H9 (cell line): ENCODE results near the gene MEDAG. TPM values are rescaled to one million over a fixed set of nuclear protein-coding genes. Genes with fewer than 3 reads are reported as not detected.

Source experiments
- DNase-seq: peaks from one replicate; pipeline ENCODE4 v3.0.0-alpha.2; 2017
- H2AFZ ChIP-seq: one replicate; pipeline ENCODE4 v1.6.1; 2013; ENCODE audit warnings: mild to moderate bottlenecking, low read length, control low read depth, moderate library complexity
- H2AK5ac ChIP-seq: 2 replicates; pipeline ENCODE4 v1.6.1; 2013; ENCODE audit warnings: low read length, control low read depth, mixed read lengths; ENCODE audit not compliant: insufficient read length
- H2BK120ac ChIP-seq: one replicate; pipeline ENCODE4 v1.6.1; 2013; ENCODE audit warnings: low read depth, mild to moderate bottlenecking, low read length, control low read depth, inconsistent platforms; ENCODE audit not compliant: poor library complexity, severe bottlenecking
- H2BK12ac ChIP-seq: 2 replicates; pipeline ENCODE4 v1.6.1; 2013; ENCODE audit warnings: low read length, control low read depth, mixed read lengths, low read depth; ENCODE audit not compliant: insufficient read length
- H2BK15ac ChIP-seq: 2 replicates; pipeline ENCODE4 v1.6.1; 2013; ENCODE audit warnings: low read depth, low read length, control low read depth
- H2BK20ac ChIP-seq: one replicate; pipeline ENCODE4 v1.6.1; 2013; ENCODE audit warnings: low read depth, mild to moderate bottlenecking, low read length, control low read depth, inconsistent platforms; ENCODE audit not compliant: poor library complexity, severe bottlenecking
- H2BK5ac ChIP-seq: 2 replicates; pipeline ENCODE4 v1.6.1; 2013; ENCODE audit warnings: low read length, control low read depth, mixed read lengths; ENCODE audit not compliant: insufficient read length
- H3K14ac ChIP-seq: 2 replicates; pipeline ENCODE4 v1.6.1; 2013; ENCODE audit warnings: low read length, control low read depth; ENCODE audit not compliant: insufficient read depth
- H3K18ac ChIP-seq: 2 replicates; pipeline ENCODE4 v1.6.1; 2013; ENCODE audit warnings: low read depth, mild to moderate bottlenecking, mixed read lengths, low read length, control low read depth; ENCODE audit not compliant: insufficient read length
- H3K23ac ChIP-seq: 2 replicates; pipeline ENCODE4 v1.6.1; 2013; ENCODE audit warnings: low read length, control low read depth, mixed read lengths, low read depth; ENCODE audit not compliant: insufficient read length
- H3K23me2 ChIP-seq: 2 replicates; pipeline ENCODE4 v1.6.1; 2013; ENCODE audit warnings: low read depth, mild to moderate bottlenecking, mixed read lengths, low read length, control low read depth; ENCODE audit not compliant: insufficient read length, poor library complexity, severe bottlenecking
- H3K27ac ChIP-seq: 2 replicates; pipeline ENCODE4 v1.5.1; 2013; ENCODE audit warnings: low read length, control low read depth, mixed read lengths, low read depth; ENCODE audit not compliant: insufficient read length
- H3K27me3 ChIP-seq: 2 replicates; pipeline ENCODE4 v1.6.1; 2013; ENCODE audit warnings: low read length, control low read depth, inconsistent platforms; ENCODE audit not compliant: insufficient read depth
- H3K4ac ChIP-seq: 2 replicates; pipeline ENCODE4 v1.6.1; 2013; ENCODE audit warnings: low read depth, mild to moderate bottlenecking, control low read depth, inconsistent platforms, low read length, moderate library complexity
- H3K4me1 ChIP-seq: 2 replicates; pipeline ENCODE4 v1.6.1; 2013; ENCODE audit warnings: low read length, control low read depth, inconsistent platforms; ENCODE audit not compliant: insufficient read depth
- H3K4me2 ChIP-seq: 2 replicates; pipeline ENCODE4 v1.6.1; 2013; ENCODE audit warnings: low read length, control low read depth, mixed read lengths; ENCODE audit not compliant: insufficient read length, insufficient read depth
- H3K56ac ChIP-seq: 2 replicates; pipeline ENCODE4 v1.6.1; 2013; ENCODE audit warnings: low read depth, mild to moderate bottlenecking, mixed read lengths, low read length, control low read depth; ENCODE audit not compliant: insufficient read length
- H3K79me1 ChIP-seq: 2 replicates; pipeline ENCODE4 v1.6.1; 2013; ENCODE audit warnings: low read depth, mild to moderate bottlenecking, moderate library complexity, low read length, control low read depth, inconsistent platforms; ENCODE audit not compliant: insufficient read depth, poor library complexity, severe bottlenecking
- H3K79me2 ChIP-seq: 2 replicates; pipeline ENCODE4 v1.6.1; 2013; ENCODE audit warnings: low read length, control low read depth, inconsistent platforms; ENCODE audit not compliant: insufficient read depth
- H3K9ac ChIP-seq: 2 replicates; pipeline ENCODE4 v1.6.1; 2013; ENCODE audit warnings: low read length, control low read depth, mixed read lengths; ENCODE audit not compliant: insufficient read length; ENCODE audit errors: extremely low read depth
- H3K9me3 ChIP-seq: one replicate; pipeline ENCODE4 v1.6.1; 2013; ENCODE audit warnings: low read depth, low read length, inconsistent platforms; ENCODE audit not compliant: control insufficient read depth
- H3T11ph ChIP-seq: one replicate; pipeline ENCODE4 v1.6.1; 2013; ENCODE audit warnings: mild to moderate bottlenecking, low read length, control low read depth, inconsistent platforms
- H4K20me1 ChIP-seq: one replicate; pipeline ENCODE4 v1.6.1; 2013; ENCODE audit not compliant: control insufficient read depth, insufficient read length, insufficient read depth
- H4K5ac ChIP-seq: 2 replicates; pipeline ENCODE4 v1.6.1; 2013; ENCODE audit warnings: low read depth, mild to moderate bottlenecking, mixed read lengths, low read length, control low read depth; ENCODE audit not compliant: insufficient read length
- H4K8ac ChIP-seq: replicated peaks from 2 replicates; pipeline ENCODE4 v1.6.1; 2013; ENCODE audit warnings: low read length, control low read depth, mixed read lengths, low read depth; ENCODE audit not compliant: insufficient read length
- H4K91ac ChIP-seq: 2 replicates; pipeline ENCODE4 v1.6.1; 2013; ENCODE audit warnings: low read depth, mild to moderate bottlenecking, moderate library complexity, mixed read lengths, low read length, control low read depth; ENCODE audit not compliant: insufficient read length
- H3K27ac Mint-ChIP-seq, 3 experiments: 2 replicates in 2 of 3; 3 replicates in 1 of 3; pipeline ENCODE4 v1.8.0; 2020 to 2021; ENCODE audit warnings: mixed read lengths in 3 of 3, mild to moderate bottlenecking in 1 of 3, moderate library complexity in 1 of 3
- H3K27me3 Mint-ChIP-seq: 2 replicates; pipeline ENCODE4 v1.8.0; 2021; ENCODE audit warnings: low read depth, mild to moderate bottlenecking, moderate library complexity, mixed read lengths
- H3K36me3 Mint-ChIP-seq, 3 experiments: 2 replicates in 2 of 3; 3 replicates in 1 of 3; pipeline ENCODE4 v1.8.0; 2020 to 2021; ENCODE audit warnings: low read depth in 3 of 3, mixed read lengths in 3 of 3; ENCODE audit not compliant: insufficient read depth in 1 of 3
- H3K4me1 Mint-ChIP-seq, 2 experiments: 2 replicates each; pipeline ENCODE4 v1.8.0; 2020; ENCODE audit warnings: mixed read lengths in 2 of 2
- H3K4me3 Mint-ChIP-seq, 2 experiments: 2 replicates in 1 of 2; 3 replicates in 1 of 2; pipeline ENCODE4 v1.8.0; 2020 to 2021; ENCODE audit warnings: mild to moderate bottlenecking in 2 of 2, mixed read lengths in 2 of 2, moderate library complexity in 1 of 2
- H3K9me3 Mint-ChIP-seq, 2 experiments: 2 replicates in 1 of 2; 3 replicates in 1 of 2; pipeline ENCODE4 v1.8.0; 2020; ENCODE audit warnings: mild to moderate bottlenecking in 2 of 2, mixed read lengths in 2 of 2, moderate library complexity in 1 of 2
- WGBS: extraction: QIAGEN DNeasy Blood & Tissue Kit; methylation state at CpG from one replicate; pipeline ENCODE4 v1.1.7; 2013; ENCODE audit warnings: missing lambda C conversion rate, low lambda C conversion rate, mixed read lengths; ENCODE audit not compliant: insufficient read length; ENCODE audit errors: extremely low coverage; 5-methylcytosine and 5-hydroxymethylcytosine counted together
- total RNA-seq: library from RNA; stranded (reverse); gene quantifications from 2 replicates; pipeline ENCODE4 v1.2.1, GENCODE V29; 2021
- TF ChIP-seq, protein P1 (sequence below): fragments of 200-600 bp; sonication (generic); conservative IDR thresholded peaks from 3 replicates; pipeline ENCODE4 v1.8.0; 2021; ENCODE audit warnings: antibody characterized with exemption, mild to moderate bottlenecking

Gene MEDAG
- total RNA-seq, 1 experiment from 2014 or later, result 0.87 TPM

- H2BK120ac ChIP-seq, result no peak overlapping the region
- H3K27ac ChIP-seq, result no peak overlapping the region
- DNase-seq, result no peak
- H3K14ac ChIP-seq, result no peak overlapping the region
- H3T11ph ChIP-seq, result no peak overlapping the region
- H4K5ac ChIP-seq, result no peak overlapping the region
- H3K4me1 ChIP-seq, result no peaks in the 10 kb centered on the region
- no peaks in the 10 kb centered on the region for H3K79me1 ChIP-seq
- H2AFZ ChIP-seq, result no peak overlapping the region
- H2AK5ac ChIP-seq, result no peak overlapping the region
- H3K23ac ChIP-seq, result no peak overlapping the region
- no peak overlapping the region for H2BK20ac ChIP-seq
- H3K9me3 Mint-ChIP-seq, result peaks cover 6 to 9% of the 10 kb centered on the region in 2 experiments; a peak in 4 of 5 replicates
- H3K23me2 ChIP-seq, result no peaks in the 10 kb centered on the region
- no peak overlapping the region for H3K18ac ChIP-seq
- no peaks in the 10 kb centered on the region for H3K27me3 Mint-ChIP-seq
- no peaks in the 10 kb centered on the region; a peak in 1 of 7 replicates for H3K36me3 Mint-ChIP-seq
- no peak overlapping the region for H3K56ac ChIP-seq
- no peak overlapping the region for H3K4me2 ChIP-seq
- no peak overlapping the region for H3K9ac ChIP-seq
- no peaks in the 10 kb centered on the region for H4K20me1 ChIP-seq
- no peaks in the 10 kb centered on the region for H3K9me3 ChIP-seq
- H2BK15ac ChIP-seq, result no peak overlapping the region
- H4K91ac ChIP-seq, result no peak overlapping the region
- no peak overlapping the region for H4K8ac ChIP-seq
- no peak overlapping the region for H3K4ac ChIP-seq
- no peak overlapping the region for H2BK5ac ChIP-seq
- no peak overlapping the region for H3K27ac Mint-ChIP-seq
- no peak overlapping the region for H3K4me3 Mint-ChIP-seq
- H3K79me2 ChIP-seq, result no peaks in the 10 kb centered on the region
- no peak overlapping the region for H2BK12ac ChIP-seq
- H3K27me3 ChIP-seq, result no peaks in the 10 kb centered on the region
- TF ChIP-seq, protein P1, sequence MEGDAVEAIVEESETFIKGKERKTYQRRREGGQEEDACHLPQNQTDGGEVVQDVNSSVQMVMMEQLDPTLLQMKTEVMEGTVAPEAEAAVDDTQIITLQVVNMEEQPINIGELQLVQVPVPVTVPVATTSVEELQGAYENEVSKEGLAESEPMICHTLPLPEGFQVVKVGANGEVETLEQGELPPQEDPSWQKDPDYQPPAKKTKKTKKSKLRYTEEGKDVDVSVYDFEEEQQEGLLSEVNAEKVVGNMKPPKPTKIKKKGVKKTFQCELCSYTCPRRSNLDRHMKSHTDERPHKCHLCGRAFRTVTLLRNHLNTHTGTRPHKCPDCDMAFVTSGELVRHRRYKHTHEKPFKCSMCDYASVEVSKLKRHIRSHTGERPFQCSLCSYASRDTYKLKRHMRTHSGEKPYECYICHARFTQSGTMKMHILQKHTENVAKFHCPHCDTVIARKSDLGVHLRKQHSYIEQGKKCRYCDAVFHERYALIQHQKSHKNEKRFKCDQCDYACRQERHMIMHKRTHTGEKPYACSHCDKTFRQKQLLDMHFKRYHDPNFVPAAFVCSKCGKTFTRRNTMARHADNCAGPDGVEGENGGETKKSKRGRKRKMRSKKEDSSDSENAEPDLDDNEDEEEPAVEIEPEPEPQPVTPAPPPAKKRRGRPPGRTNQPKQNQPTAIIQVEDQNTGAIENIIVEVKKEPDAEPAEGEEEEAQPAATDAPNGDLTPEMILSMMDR, result no peak
- H3K4me1 Mint-ChIP-seq, result no peaks in the 10 kb centered on the region
- no CpG with 5 or more reads among the region's 1 CpG for WGBS
Measured at GRCh38 chr13:30972888-30973377, 66.9 kb downstream of the MEDAG start.
